Epithelial cell of proximal tubule (primary cell): Measurements from ENCODE around the gene WDR49. TPM values are rescaled to one million over a fixed set of nuclear protein-coding genes. Genes with fewer than 3 reads are reported as not detected.
A peak's percentile ranks its signal among the peaks of the same experiment; 100 is the strongest.

ENCODE experiments used
- DNase-seq: peaks from one replicate; pipeline ENCODE4 v3.0.0-alpha.2; 2011; ENCODE audit warnings: low read depth
- H3K4me3 ChIP-seq: 2 replicates; pipeline ENCODE4 v1.5.1; 2011; ENCODE audit warnings: low read depth, mild to moderate bottlenecking, low read length
- CTCF ChIP-seq: conservative IDR thresholded peaks from 2 replicates; pipeline ENCODE4 v1.5.1; 2012; ENCODE audit warnings: low read depth, mild to moderate bottlenecking, low read length
- total RNA-seq: library from RNA; depleted of rRNA; stranded (reverse); fragments of >200 nt; gene quantifications from 2 replicates; pipeline ENCODE4 v1.2.3, GENCODE V29; 2015

WDR49 gene
- total RNA-seq, 1 donor from 2014 or later = not detected

- TF ChIP-seq CTCF = no peak
- no peak overlapping the region for H3K4me3 ChIP-seq
- DNase-seq = no peak
Measured at GRCh38 chr3:167501941-167502340, 151.8 kb downstream of the WDR49 start.

- no peak for DNase-seq
- no peak for TF ChIP-seq CTCF
- H3K4me3 ChIP-seq = no peak overlapping the region
Measured at GRCh38 chr3:167497903-167498302, 155.8 kb downstream of the WDR49 start.

GRCh38 chr3:167493244-167493643 lies 160.5 kb downstream of the WDR49 start:
- no peak overlapping the region for H3K4me3 ChIP-seq
- DNase-seq = no peak
- TF ChIP-seq CTCF = peak; percentile 63

- no peak for DNase-seq
- H3K4me3 ChIP-seq = no peak overlapping the region
- TF ChIP-seq CTCF = no peak
Measured at GRCh38 chr3:167491621-167492020, 162.1 kb downstream of the WDR49 start.

GRCh38 chr3:167489571-167489970 lies 164.2 kb downstream of the WDR49 start:
- H3K4me3 ChIP-seq = no peak overlapping the region
- TF ChIP-seq CTCF = no peak

GRCh38 chr3:167487556-167487955 lies 166.2 kb downstream of the WDR49 start:
- DNase-seq = no peak
- no peak overlapping the region for H3K4me3 ChIP-seq
- TF ChIP-seq CTCF = no peak

More at GRCh38 chr3:167489571-167489970, 164.2 kb downstream of the WDR49 start:
- no peak for DNase-seq

- TF ChIP-seq CTCF = no peak
- DNase-seq = no peak
- no peak overlapping the region for H3K4me3 ChIP-seq
Measured at GRCh38 chr3:167484551-167484950, 169.2 kb downstream of the WDR49 start.
